Measurements from ENCODE around the gene USP24.

DNA sequence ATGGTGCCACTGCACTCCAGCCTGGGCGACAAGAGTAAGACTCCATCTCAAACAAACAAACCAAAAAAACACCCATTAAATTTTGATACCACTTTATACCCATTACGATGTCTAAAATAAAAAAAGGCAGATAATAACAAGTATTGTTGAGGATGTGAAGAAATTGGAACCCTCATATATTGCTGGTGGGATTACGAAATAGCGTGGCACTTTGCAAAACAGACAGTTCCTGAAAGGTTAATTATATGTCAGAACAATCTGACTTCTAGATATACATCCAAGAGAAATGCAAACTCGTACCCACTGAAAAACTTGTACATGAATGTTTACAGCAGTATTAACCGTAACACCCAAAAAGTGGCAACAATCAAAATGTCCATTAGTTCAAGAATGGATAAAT, 70.3 kb downstream of the USP24 start:
- TF ChIP-seq POLR2A (IDR thresholded peaks at IDR 0.05; ENCODE audit: low read depth, low read length): no peak
- no peak for TF ChIP-seq TAF1 (IDR thresholded peaks at IDR 0.05; ENCODE audit: borderline replicate concordance, low read depth, low read length)
